IMR-90 (cell line): ENCODE measurements around the gene NDFIP2.

Experiments used
- CEBPB ChIP-seq: IDR thresholded peaks from 2 replicates; pipeline ENCODE4 v1.6.1; 2012; ENCODE audit warnings: low read depth, low read length, improper control_type of control experiment
- CTCF ChIP-seq: conservative IDR thresholded peaks from 2 replicates; pipeline ENCODE4 v1.5.1; 2012; ENCODE audit warnings: mild to moderate bottlenecking, low read depth, low read length, improper control_type of control experiment
- ELK1 ChIP-seq: fragments of 150-350 bp; IDR thresholded peaks from 2 replicates; pipeline ENCODE4 v1.6.1; 2016; ENCODE audit warnings: low read depth, mild to moderate bottlenecking, low read length, moderate library complexity, borderline replicate concordance
- FOS ChIP-seq: fragments of 150-350 bp; IDR thresholded peaks from 2 replicates; pipeline ENCODE4 v1.6.1; 2016; ENCODE audit warnings: low read depth, low read length
- MAZ ChIP-seq: IDR thresholded peaks from 2 replicates; pipeline ENCODE4 v1.6.1; 2012; ENCODE audit warnings: low read depth, mild to moderate bottlenecking, low read length, improper control_type of control experiment, moderate library complexity, borderline replicate concordance
- MXI1 ChIP-seq: IDR thresholded peaks from 2 replicates; pipeline ENCODE4 v1.6.1; 2012; ENCODE audit warnings: low read depth, mild to moderate bottlenecking, low read length, moderate library complexity, borderline replicate concordance
- POLR2A ChIP-seq: IDR thresholded peaks from 2 replicates; pipeline ENCODE4 v1.6.1; 2012; ENCODE audit warnings: mild to moderate bottlenecking, low read depth, low read length
- RAD21 ChIP-seq: IDR thresholded peaks from 2 replicates; pipeline ENCODE4 v1.6.1; 2012; ENCODE audit warnings: low read length, improper control_type of control experiment
- RFX5 ChIP-seq: IDR thresholded peaks from 2 replicates; pipeline ENCODE4 v1.8.0; 2012; ENCODE audit warnings: low read depth, mild to moderate bottlenecking, low read length, moderate library complexity
- SMC3 ChIP-seq: fragments of 150-350 bp; IDR thresholded peaks from 2 replicates; pipeline ENCODE4 v1.6.1; 2016; ENCODE audit warnings: low read depth, mild to moderate bottlenecking, antibody characterized with exemption, low read length, moderate library complexity
- USF2 ChIP-seq: fragments of 150-350 bp; IDR thresholded peaks from 2 replicates; pipeline ENCODE4 v1.6.1; 2017; ENCODE audit warnings: mild to moderate bottlenecking, antibody characterized with exemption, low read length, low read depth

DNA sequence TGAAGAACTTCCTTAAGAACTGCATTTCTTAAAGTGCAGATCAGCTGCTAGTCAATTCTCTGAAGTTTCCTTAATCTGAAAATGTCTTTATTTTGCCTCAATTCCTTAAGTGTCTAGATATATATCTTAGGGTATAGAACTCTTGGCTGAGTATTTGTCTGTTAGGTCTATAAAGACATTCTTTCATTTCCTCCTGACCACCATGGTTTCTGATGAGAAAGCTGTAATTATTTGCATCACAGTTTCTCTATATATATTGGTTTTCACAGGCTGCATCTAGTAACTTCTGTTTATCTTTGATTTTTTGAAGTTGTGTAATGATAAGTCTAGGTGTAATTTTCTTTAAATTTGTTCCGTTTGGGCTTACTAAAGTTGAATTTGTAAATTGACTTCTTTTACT is 15.2 kb downstream of the NDFIP2 start:
- TF ChIP-seq CTCF, result no peak
- TF ChIP-seq USF2, result no peak
- TF ChIP-seq ELK1, result no peak
- TF ChIP-seq POLR2A, result no peak
- no peak for TF ChIP-seq RFX5
- no peak for TF ChIP-seq SMC3
- TF ChIP-seq RAD21, result no peak
- TF ChIP-seq MAZ, result no peak
- TF ChIP-seq MXI1, result no peak
- TF ChIP-seq FOS, result no peak
- no peak for TF ChIP-seq CEBPB
